T-helper 1 cell (primary cell): ENCODE measurements around the gene PTBP2.

Experiments
- DNase-seq, 5 donors: peaks; one replicate each; pipeline ENCODE4 v3.0.0-alpha.2; 2012 to 2020

PTBP2 gene

GRCh38 chr1:96825231-96825630, 103.6 kb downstream of the PTBP2 start:
- no peak for DNase-seq

GRCh38 chr1:96825950-96826576, 104.5 kb downstream of the PTBP2 start:
- no peak for DNase-seq

- DNase-seq: no peak
Observed at GRCh38 chr1:96833376-96833775, 111.8 kb downstream of the PTBP2 start.

- DNase-seq: no peak
Observed at GRCh38 chr1:96834986-96835385, 113.4 kb downstream of the PTBP2 start.

- DNase-seq: no peak
Observed at GRCh38 chr1:96837057-96837780, 115.6 kb downstream of the PTBP2 start.

- DNase-seq: no peak
Observed at GRCh38 chr1:96837781-96838216, 116.2 kb downstream of the PTBP2 start.

- DNase-seq: no peak
Observed at GRCh38 chr1:96840396-96840795, 118.8 kb downstream of the PTBP2 start.

- no peak for DNase-seq
Observed at GRCh38 chr1:96842215-96842614, 120.6 kb downstream of the PTBP2 start.

GRCh38 chr1:96843196-96843595, 121.6 kb downstream of the PTBP2 start:
- DNase-seq: no peak

GRCh38 chr1:96843601-96844000, 122.0 kb downstream of the PTBP2 start:
- DNase-seq: no peak

- DNase-seq: peak in 2 of 5 donors; percentile 1 to 20
Observed at GRCh38 chr1:96845464-96845863, 123.9 kb downstream of the PTBP2 start.

GRCh38 chr1:96861836-96862235, 140.3 kb downstream of the PTBP2 start:
- no peak for DNase-seq

- DNase-seq: no peak
Observed at GRCh38 chr1:96863449-96863848, 141.9 kb downstream of the PTBP2 start.
